Measurements from ENCODE around the gene ARID3A.
A peak's percentile ranks its signal among the peaks of the same experiment; 100 is the strongest.

Gene ARID3A

GRCh38 chr19:990119-990571 lies 64.3 kb downstream of the ARID3A start:
- no peak for DNase-seq (ENCODE audit: low spot score)

DNA sequence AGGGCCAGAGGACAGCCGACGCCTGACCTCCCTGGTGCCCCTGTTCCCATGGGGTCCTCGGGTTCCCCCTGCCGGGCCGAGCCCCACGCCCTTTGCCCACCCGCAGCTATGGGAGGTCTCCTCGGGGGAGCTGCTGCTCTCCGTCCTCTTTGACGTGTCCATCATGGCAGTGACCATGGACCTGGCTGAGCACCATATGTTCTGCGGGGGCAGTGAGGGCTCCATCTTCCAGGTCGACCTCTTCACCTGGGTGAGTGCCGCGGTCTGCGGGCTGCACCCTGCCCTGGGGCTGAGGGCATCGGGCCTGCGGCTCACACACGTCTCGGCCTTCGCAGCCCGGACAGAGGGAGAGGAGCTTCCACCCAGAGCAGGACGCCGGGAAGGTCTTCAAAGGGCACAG lies 64.9 kb downstream of the ARID3A start:
- DNase-seq (ENCODE audit: low spot score): no peak

- peak; percentile 37 for DNase-seq (ENCODE audit: low spot score)
Observed at GRCh38 chr19:991174-991931, 65.5 kb downstream of the ARID3A start.

DNA sequence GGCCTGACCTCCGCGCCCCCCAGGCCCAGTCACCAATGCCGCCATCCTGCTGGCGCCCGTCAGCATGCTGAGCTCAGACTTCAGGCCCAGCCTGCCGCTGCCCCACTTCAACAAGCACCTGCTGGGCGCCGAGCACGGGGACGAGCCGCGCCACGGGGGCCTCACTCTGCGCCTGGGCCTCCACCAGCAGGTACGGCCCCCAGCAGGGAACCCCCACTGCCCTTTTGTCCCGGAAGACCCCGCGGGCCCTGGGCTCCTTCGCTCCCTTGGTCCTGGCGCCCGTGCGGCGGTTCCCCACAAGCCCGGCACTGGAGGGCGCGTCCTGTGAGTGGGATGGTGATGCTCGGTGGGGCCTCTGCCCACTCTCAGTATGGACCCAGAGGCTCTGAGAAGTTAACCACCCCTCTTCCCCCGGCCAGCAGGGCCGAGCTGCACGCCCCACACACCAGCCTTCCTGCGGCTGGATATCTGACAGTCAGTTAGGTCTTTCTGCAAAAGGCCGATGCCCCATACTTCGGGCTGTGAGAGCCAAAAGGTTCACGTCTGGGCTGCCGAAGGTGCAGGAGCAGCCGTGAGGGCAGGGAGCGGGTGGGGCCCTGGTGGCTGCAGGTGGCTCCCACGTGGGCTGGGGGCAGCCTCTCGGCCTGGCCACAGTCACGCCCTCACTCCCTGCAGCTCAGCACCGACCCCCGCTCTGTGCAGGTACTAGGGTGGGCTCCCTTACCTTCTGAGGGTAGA lies 66.3 kb downstream of the ARID3A start:
- DNase-seq (ENCODE audit: low spot score): no peak

- no peak for DNase-seq (ENCODE audit: low spot score)
Observed at GRCh38 chr19:992670-993055, 66.8 kb downstream of the ARID3A start.

- no peak for DNase-seq (ENCODE audit: low spot score)
Observed at GRCh38 chr19:993361-993830, 67.6 kb downstream of the ARID3A start.

GRCh38 chr19:993831-994393 lies 68.1 kb downstream of the ARID3A start:
- no peak for DNase-seq (ENCODE audit: low spot score)

DNA sequence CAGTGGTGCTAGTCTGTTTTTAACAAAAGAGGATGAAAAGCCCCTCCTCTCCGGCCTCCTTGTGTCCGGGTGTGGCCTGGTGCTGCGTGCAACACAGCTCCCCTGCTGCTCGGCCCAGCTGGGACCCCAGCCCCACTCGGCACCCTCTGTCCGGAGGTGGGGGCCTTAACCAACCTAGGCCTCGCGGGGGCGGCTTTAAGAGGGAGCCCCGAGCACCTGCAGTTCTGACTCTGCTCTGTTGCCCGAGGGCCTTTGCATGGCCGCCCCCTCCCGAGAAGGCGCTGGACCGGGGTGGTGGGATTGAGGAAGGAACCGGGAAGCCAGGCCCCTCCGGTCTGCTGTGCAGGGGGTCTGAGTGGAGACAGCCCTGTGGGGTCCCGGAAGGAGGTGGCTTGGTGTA lies 68.7 kb downstream of the ARID3A start:
- DNase-seq (ENCODE audit: low spot score): no peak

DNA sequence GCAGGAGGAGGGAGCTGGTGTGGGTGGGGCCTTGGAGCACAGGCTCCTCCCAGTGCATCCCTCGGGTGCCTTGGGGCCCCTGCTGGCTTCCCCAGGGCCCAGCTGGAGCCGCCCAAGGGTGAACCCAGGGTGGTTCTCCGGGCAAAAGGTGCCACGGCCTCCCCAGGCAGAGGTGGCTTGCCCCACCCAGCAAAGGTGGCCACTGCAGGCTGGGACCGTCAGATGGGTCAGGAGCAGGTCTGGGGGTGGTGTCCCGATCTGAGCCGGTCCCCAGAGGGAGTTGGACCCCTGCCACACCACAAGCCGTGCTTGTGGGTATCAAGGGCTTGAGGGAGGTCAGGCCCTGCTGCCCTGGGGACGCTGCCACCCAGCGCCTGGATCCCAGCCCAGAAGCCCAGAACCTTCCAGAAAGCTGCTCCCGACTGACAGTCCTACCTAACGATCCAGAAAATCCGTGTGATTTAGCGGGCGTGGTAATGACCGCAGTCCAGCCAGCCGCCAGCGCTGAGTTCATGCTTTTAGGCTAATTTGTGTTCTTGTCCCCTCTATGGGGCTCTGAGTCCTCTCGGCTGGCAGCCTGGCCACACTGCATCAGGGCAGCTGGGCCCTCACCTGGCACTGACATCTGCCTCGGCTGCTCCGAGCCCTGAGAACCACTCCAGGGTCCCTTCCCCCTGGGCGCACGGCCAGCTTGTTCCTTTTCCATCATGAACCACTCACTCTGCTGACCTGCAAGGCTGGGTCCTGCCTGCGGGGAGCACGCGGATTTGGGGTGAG lies 69.4 kb downstream of the ARID3A start:
- no peak for DNase-seq (ENCODE audit: low spot score)

DNA sequence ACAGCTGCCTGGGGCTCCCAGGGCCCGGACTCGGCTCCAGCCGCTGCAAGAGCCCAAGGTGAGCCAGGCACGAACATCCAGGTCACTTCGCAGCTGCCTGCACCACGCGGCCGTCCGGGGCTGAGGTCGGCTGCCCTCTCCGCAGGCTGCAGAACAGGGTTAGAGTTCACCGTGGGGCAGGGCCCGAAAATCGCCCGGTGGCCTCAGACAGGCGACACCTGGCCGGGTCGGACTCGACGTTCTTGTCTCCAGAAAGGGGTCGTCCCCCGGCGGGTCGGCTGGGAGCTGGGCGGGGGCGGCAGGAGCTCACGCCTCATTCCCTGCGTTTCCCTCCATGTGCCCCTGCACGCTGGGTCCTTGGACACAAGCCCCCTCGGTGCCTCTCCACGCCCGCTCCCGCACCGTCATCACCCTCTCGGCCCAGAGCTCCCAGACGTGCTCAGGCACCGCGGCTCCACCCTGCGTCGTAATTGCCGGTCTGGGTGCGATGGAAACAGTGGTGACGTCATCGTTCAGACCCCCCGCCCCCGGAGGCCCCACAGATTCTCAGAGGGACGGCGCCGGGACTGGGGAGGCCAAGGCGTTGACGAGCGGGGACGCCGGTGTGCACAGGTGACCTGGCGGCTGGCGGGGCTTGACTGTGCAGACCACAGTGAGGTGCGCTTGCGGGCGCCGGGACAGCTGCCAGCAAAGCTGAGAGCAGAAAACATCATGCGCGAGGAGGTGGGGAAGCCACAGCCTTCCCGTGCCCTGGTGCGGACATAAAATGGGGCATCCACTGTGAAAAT lies 70.4 kb downstream of the ARID3A start:
- no peak for DNase-seq (ENCODE audit: low spot score)

DNA sequence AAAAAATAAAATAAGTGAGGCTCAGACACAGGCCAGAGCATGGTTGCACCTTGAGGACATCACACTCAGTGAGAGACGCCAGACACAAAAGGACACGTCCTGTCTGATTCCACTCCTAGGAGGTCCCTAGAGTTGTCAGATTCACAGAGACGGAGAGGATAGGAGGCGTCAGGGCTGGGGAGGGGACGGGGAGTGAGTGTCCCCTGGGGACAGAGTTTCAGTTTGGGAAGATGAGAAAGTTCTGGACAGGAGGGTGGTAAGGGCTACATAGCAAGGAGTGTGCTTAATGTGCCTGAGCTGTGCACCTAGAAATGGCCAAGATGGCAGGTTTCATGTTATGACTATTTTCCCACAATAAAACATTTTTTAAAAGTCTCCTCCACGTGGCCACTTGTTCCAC lies 72.2 kb downstream of the ARID3A start:
- DNase-seq (ENCODE audit: low spot score): no peak

DNA sequence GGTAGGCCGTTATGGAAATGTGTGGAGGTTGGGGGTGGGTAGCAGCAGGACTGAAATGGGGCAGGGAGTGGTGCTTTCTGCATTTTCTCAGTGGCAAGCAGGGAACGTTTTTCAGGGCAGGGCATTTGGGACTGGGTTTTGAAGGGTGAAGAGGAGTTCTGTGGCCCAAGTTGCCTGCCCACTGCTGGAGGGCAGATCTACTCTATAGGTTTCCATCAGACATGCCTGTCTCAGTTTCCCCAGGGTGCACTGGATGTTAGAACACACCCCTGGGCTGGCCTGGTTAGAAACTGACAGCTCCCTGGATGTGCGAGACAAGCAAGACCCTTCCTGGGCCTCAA lies 73.5 kb downstream of the ARID3A start:
- DNase-seq (ENCODE audit: low spot score): no peak

DNA sequence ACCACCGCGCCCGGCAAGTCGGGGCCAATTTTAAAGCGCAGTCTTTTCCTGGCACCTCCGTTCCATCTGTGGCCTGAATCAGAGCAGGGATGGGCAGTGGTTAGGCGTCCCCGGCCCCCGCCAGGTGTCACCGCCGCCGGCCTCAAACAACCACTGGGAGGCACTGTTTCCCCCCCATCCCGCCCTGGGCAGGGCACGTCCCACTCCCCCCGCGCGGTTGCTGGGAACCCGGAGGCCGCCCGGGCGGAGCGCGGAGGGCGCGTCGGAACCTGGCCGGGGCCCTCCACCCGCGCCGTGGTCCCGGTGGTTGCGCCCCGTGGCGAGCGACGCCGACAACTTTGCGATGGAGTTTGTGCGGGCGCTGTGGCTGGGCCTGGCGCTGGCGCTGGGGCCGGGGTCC lies 74.3 kb downstream of the ARID3A start, which contains the start of gene GRIN3B:
Gene GRIN3B (plus strand): TSS at position 325 of the 400 bp plus-strand sequence. CDS start 19 bp downstream, at position 344.
- peak; percentile 17 for DNase-seq (ENCODE audit: low spot score)

DNA sequence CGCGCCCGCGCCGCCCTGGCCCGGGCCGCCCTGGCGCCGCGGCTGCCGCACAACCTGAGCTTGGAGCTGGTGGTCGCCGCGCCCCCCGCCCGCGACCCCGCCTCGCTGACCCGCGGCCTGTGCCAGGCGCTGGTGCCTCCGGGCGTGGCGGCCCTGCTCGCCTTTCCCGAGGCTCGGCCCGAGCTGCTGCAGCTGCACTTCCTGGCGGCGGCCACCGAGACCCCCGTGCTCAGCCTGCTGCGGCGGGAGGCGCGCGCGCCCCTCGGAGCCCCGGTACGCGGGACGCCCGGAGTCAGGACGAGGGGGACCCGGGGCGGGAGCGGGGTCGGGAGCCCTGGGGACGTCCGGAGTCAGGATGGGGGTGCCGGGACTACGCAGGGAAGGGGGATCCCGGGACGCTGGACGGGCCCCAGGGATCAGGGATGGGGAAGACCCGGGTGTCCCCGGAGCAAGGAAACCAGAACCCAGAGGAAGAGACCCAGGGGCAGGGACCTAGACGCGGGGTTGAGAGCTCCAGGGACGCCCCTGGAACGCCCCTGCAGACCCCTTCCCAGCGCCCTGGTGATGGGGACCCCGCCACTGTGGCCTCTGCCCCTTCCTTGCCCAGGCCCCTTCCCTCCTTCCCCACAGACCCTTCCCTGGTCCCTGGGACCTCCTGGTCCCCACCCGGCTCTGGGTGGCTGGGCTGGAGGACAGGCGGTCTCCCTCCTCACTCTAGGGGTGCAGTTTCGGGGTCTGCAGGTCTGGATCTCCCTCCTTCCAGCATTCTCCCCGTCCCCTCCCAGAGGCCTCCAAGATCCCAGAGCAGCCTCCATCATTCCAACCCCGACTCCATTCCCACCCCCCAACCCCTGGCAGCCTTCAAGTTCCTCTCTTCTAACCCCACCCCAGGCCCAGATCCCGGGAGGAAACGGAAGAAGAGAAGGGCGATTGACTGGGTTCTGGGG lies 75.0 kb downstream of the ARID3A start:
- DNase-seq (ENCODE audit: low spot score): no peak

- peak; percentile 62 for DNase-seq (ENCODE audit: low spot score)
Observed at GRCh38 chr19:1001538-1002166, 75.8 kb downstream of the ARID3A start.

GRCh38 chr19:1002600-1002999 lies 76.8 kb downstream of the ARID3A start:
- no peak for DNase-seq (ENCODE audit: low spot score)

DNA sequence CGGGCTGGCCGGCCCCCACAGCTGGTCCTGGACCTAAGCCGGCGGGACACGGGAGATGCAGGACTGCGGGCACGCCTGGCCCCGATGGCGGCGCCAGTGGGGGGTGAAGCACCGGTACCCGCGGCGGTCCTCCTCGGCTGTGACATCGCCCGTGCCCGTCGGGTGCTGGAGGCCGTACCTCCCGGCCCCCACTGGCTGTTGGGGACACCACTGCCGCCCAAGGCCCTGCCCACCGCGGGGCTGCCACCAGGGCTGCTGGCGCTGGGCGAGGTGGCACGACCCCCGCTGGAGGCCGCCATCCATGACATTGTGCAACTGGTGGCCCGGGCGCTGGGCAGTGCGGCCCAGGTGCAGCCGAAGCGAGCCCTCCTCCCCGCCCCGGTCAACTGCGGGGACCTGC lies 77.4 kb downstream of the ARID3A start:
- no peak for DNase-seq (ENCODE audit: low spot score)

DNA sequence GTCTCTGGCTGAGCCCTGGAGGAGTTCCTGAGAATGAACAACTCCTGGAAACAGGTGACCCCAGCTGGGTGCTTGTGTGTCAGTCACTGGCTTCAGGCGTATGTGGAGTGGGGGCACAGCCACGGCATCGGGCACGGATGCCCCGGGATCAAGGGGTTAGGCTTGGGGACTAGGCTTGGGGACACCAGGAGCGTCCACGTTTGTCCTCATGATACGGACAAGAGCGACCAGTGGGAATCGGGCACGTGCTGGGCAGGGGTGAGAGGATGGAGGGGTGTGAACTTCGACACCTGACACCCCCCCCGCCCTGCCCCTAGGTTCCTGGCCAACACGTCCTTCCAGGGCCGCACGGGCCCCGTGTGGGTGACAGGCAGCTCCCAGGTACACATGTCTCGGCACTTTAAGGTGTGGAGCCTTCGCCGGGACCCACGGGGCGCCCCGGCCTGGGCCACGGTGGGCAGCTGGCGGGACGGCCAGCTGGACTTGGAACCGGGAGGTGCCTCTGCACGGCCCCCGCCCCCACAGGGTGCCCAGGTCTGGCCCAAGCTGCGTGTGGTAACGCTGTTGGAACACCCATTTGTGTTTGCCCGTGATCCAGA lies 78.5 kb downstream of the ARID3A start:
- DNase-seq (ENCODE audit: low spot score): no peak

Measured in hematopoietic multipotent progenitor cell treated with erythropoietin and hydrocortisone succinate and interleukin-3 and kit ligand, for 17 days (in vitro differentiated cells).